Smooth muscle cell (in vitro differentiated cells): Measurements from ENCODE around the gene PANX1. TPM values are rescaled to one million over a fixed set of nuclear protein-coding genes. Genes with fewer than 3 reads are reported as not detected.

ENCODE experiments used
- DNase-seq: peaks from one replicate; lab custom pipeline; 2025; ENCODE audit not compliant: unreplicated experiment; lab: John Stamatoyannopoulos, UW
- H2AFZ ChIP-seq: fragments of 200-600 bp; sonication (generic); 2 replicates; pipeline ENCODE4 v1.6.0; 2016; ENCODE audit warnings: antibody characterized with exemption, low read depth, mild to moderate bottlenecking
- H3F3A ChIP-seq: fragments of 200-600 bp; sonication (generic); 2 replicates; pipeline ENCODE4 v1.6.0; 2017; ENCODE audit warnings: antibody characterized with exemption, low read depth
- H3K27ac ChIP-seq: fragments of 200-600 bp; sonication (generic); 2 replicates; pipeline ENCODE4 v1.5.1; 2016; ENCODE audit warnings: low read depth, mild to moderate bottlenecking
- H3K27me3 ChIP-seq: fragments of 200-600 bp; sonication (generic); 2 replicates; pipeline ENCODE4 v1.6.1; 2016; ENCODE audit warnings: low read depth, mild to moderate bottlenecking
- H3K36me3 ChIP-seq: fragments of 200-600 bp; sonication (generic); 2 replicates; pipeline ENCODE4 v1.5.1; 2016; ENCODE audit warnings: low read depth
- H3K4me1 ChIP-seq: fragments of 200-600 bp; sonication (generic); 2 replicates; pipeline ENCODE4 v1.5.1; 2016; ENCODE audit warnings: low read depth
- H3K4me2 ChIP-seq: fragments of 200-600 bp; sonication (generic); 2 replicates; pipeline ENCODE4 v1.6.0; 2016; ENCODE audit warnings: mild to moderate bottlenecking
- H3K4me3 ChIP-seq: fragments of 200-600 bp; sonication (generic); 2 replicates; pipeline ENCODE4 v1.5.1; 2016; ENCODE audit warnings: mild to moderate bottlenecking
- H3K79me2 ChIP-seq: fragments of 200-600 bp; sonication (generic); 2 replicates; pipeline ENCODE4 v1.6.0; 2016; ENCODE audit warnings: low read depth, mild to moderate bottlenecking
- H3K9ac ChIP-seq: fragments of 200-600 bp; sonication (generic); 2 replicates; pipeline ENCODE4 v1.6.0; 2016; ENCODE audit warnings: low read depth
- H3K9me3 ChIP-seq: fragments of 200-600 bp; sonication (generic); replicated peaks from 2 replicates; pipeline ENCODE4 v1.5.1; 2016; ENCODE audit warnings: low read depth
- H4K20me1 ChIP-seq: fragments of 200-600 bp; sonication (generic); 2 replicates; pipeline ENCODE4 v1.6.0; 2016; ENCODE audit warnings: low read depth
- CTCF ChIP-seq: fragments of 200-600 bp; sonication (generic); IDR thresholded peaks from 2 replicates; pipeline ENCODE4 v1.5.1; 2017; ENCODE audit warnings: borderline replicate concordance, mild to moderate bottlenecking, antibody characterized with exemption; ENCODE audit not compliant: insufficient read depth, poor library complexity, severe bottlenecking
- WGBS: methylation state at CpG from one replicate; pipeline ENCODE4 v1.1.7; 2016; ENCODE audit warnings: low lambda C conversion rate; 5-methylcytosine and 5-hydroxymethylcytosine counted together
- polyA plus RNA-seq: library from polyadenylated mRNA; unstranded; fragments of >200 nt; fragmentation: Nextera tagmentation; extraction: Ambion mirVana; gene quantifications from 2 replicates; pipeline ENCODE4 v1.2.1, GENCODE V29; 2016
- total RNA-seq: library from RNA; depleted of rRNA; stranded (reverse); fragments of >200 nt; gene quantifications from 2 replicates; pipeline ENCODE4 v1.2.3, GENCODE V29; 2014

Gene PANX1
- total and polyA plus RNA-seq, 2 experiments from 2014 or later: 32.2 to 81.2 TPM

GRCh38 chr11:94198718-94199117, 70.1 kb downstream of the PANX1 start:
- Histone ChIP-seq H3K36me3 (no peaks in the 10 kb centered on the region), H3K9ac (no peak overlapping the region), H3K4me3 (no peak overlapping the region), H2AFZ (no peak overlapping the region), H3K27me3 (no peaks in the 10 kb centered on the region), H3K79me2 (no peaks in the 10 kb centered on the region), H3K4me2 (no peak overlapping the region), H3F3A (no peaks in the 10 kb centered on the region), H3K4me1 (no peaks in the 10 kb centered on the region), H3K9me3 (no peaks in the 10 kb centered on the region), H4K20me1 (no peaks in the 10 kb centered on the region), H3K27ac (no peak overlapping the region)
- DNase-seq: no peak
- 95% methylated on average over 3 of the region's 3 CpGs for WGBS
- TF ChIP-seq CTCF: no peak

- Histone ChIP-seq H3K4me3 (no peak overlapping the region), H3K79me2 (no peaks in the 10 kb centered on the region), H4K20me1 (no peaks in the 10 kb centered on the region), H3K9me3 (no peaks in the 10 kb centered on the region), H2AFZ (no peak overlapping the region), H3K27ac (no peak overlapping the region), H3F3A (no peaks in the 10 kb centered on the region), H3K27me3 (no peaks in the 10 kb centered on the region), H3K4me1 (no peaks in the 10 kb centered on the region), H3K36me3 (no peaks in the 10 kb centered on the region), H3K4me2 (no peak overlapping the region), H3K9ac (no peak overlapping the region)
- no peak for DNase-seq
- no peak for TF ChIP-seq CTCF
- WGBS: 90% methylated on average over 5 of the region's 5 CpGs
These were observed 70.8 kb downstream of the PANX1 start for GRCh38 chr11:94199136-94200130.

- no peaks in the 10 kb centered on the region for H4K20me1 ChIP-seq
- no peak overlapping the region for H3K4me2 ChIP-seq
- no peak for DNase-seq
- H3K4me3 ChIP-seq: no peak overlapping the region
- H3K4me1 ChIP-seq: no peaks in the 10 kb centered on the region
- WGBS: 35% methylated on average over 3 of the region's 3 CpGs
- H2AFZ ChIP-seq: no peak overlapping the region
- no peak overlapping the region for H3K9ac ChIP-seq
- H3F3A ChIP-seq: no peaks in the 10 kb centered on the region
- no peaks in the 10 kb centered on the region for H3K79me2 ChIP-seq
- no peaks in the 10 kb centered on the region for H3K27me3 ChIP-seq
- no peak for TF ChIP-seq CTCF
- no peaks in the 10 kb centered on the region for H3K9me3 ChIP-seq
- H3K27ac ChIP-seq: no peak overlapping the region
- no peaks in the 10 kb centered on the region for H3K36me3 ChIP-seq
These were observed 72.4 kb downstream of the PANX1 start for GRCh38 chr11:94201004-94201465.

GRCh38 chr11:94203070-94203469, 74.4 kb downstream of the PANX1 start:
- Histone ChIP-seq H3K9ac (no peak overlapping the region), H2AFZ (no peak overlapping the region), H3K9me3 (no peaks in the 10 kb centered on the region), H3K36me3 (no peaks in the 10 kb centered on the region), H3K79me2 (no peaks in the 10 kb centered on the region), H4K20me1 (no peaks in the 10 kb centered on the region), H3K27ac (no peak overlapping the region), H3K4me1 (no peaks in the 10 kb centered on the region), H3K4me3 (no peak overlapping the region), H3K4me2 (no peak overlapping the region), H3F3A (no peaks in the 10 kb centered on the region), H3K27me3 (no peaks in the 10 kb centered on the region)
- 92% methylated on average over 3 of the region's 3 CpGs for WGBS
- no peak for TF ChIP-seq CTCF
- no peak for DNase-seq
